Activated CD4-positive, CD25-positive, alpha-beta regulatory T cell treated with anti-CD3 and anti-CD28 coated beads, Interleukin-2, amount 50 U/mL, for 24 hours (primary cell): ENCODE measurements around the gene CORO7.

Source experiments
- ATAC-seq, 2 donors: fragments of 150-1000 bp; cut with Tn5 transposase; one replicate each; pipeline ENCODE4 v1.10.0; 2021; ENCODE audit warnings: mild to moderate bottlenecking in 1 of 2, moderate library complexity in 1 of 2

CORO7 gene

DNA sequence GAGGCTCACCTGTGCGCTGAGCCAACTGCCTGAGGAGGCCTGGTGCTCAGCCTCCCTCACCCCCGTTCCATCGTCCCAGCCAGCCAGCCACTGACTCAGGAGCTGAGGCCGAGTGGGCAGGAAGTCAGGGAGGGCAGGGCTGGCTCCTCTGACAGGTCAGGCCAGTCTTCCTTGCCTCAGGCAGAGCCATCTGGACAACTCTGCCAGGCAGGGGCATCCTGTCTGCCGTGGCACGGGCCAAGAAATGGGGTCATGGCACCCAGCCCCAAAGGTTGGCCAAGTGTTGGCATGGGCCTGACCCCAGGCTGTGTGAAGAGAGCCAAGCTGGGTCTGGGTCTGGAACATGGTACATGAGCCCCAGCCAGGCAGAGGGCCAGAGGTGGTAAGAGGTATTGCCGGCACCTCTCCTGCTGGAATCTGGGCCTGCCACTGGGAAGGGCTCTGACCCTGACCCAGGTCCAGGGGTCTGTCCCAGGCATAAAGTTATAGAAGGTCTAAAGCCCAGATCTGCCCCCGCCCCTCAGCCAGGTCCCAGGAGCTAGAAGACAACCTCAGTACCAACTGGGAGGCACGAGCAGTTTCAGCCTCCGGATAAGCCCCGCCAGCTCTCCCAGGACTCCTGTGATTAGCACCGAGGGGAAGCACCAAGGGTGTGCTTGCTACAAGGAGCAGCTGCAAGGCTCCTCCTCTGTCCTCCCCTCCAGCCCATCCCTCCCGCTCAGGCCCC is 47.2 kb downstream of the CORO7 start:
- no peak for ATAC-seq

GRCh38 chr16:4367393-4367856 is 49.0 kb downstream of the CORO7 start:
- ATAC-seq, result no peak

DNA sequence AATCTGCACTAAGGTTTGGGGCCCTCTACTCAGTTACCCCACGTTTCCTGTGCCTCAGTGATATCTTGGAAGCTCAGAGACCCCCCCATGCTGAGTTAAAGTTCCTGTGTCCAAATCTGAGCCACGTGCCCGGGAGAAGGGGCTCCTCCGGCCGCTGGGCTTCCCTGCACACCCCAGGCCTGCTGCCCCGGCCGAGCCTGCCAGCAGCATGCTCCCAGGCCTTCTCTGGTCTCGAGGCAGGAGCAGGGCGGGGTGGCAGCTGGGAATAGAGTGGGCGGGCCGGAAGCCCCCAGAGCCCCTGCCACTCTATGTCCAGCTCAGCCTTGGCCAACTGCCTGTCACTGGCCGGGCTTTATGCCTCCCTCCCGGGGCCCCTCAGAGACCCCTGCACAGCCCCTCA is 50.4 kb downstream of the CORO7 start:
- no peak for ATAC-seq

GRCh38 chr16:4365615-4366014 is 50.8 kb downstream of the CORO7 start:
- no peak for ATAC-seq

- ATAC-seq, result peak in 1 of 2 donors; percentile 53
Observed at GRCh38 chr16:4365014-4365406, 51.4 kb downstream of the CORO7 start.

- ATAC-seq, result no peak
Observed at GRCh38 chr16:4364196-4365013, 52.0 kb downstream of the CORO7 start.

GRCh38 chr16:4362476-4363135 is 53.8 kb downstream of the CORO7 start:
- ATAC-seq, result no peak

DNA sequence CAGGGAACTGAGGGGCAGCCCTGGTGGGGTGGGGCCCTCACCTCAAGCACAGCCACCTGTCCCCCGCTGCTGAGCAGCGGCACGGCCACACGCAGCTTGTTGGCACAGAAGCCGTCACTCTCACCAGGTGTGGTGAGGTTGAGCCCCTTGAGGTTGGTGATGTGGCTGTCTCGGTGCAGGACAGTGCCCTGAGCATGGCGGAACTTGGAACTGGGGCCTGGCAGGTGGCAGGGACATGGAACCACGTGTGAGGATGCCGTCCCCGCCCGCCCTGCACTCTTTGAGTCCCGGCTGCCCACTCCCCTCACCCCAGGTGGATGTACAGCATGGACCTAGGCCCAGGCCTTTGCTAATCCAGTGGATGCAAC is 54.5 kb downstream of the CORO7 start:
- ATAC-seq, result no peak

- ATAC-seq, result no peak
Observed at GRCh38 chr16:4361033-4361943, 55.1 kb downstream of the CORO7 start.

DNA sequence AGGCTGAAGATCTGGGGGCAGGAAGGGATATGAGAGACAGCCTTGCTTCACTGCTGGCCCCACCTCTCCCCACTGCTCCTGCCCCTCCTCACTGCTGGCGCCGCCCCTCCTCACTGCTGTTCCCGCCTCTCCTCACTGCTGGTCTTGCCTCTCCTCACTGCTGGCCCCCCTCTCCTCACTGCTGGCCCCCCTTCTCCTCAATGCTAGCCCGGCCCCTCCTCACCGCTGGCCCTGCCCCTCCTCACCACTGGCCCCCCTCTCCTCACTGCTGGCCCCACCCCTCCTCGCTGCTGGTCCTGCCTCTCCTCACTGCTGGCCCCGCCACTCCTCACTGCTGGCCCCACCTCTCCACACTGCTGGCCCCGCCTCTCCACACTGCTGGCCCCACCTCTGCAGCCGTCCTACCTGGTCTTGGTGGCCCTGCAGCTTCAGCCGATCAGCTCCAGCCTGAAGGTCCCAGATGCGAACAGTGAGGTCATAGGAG is 55.8 kb downstream of the CORO7 start:
- ATAC-seq, result no peak

GRCh38 chr16:4359914-4360313 is 56.5 kb downstream of the CORO7 start:
- no peak for ATAC-seq

DNA sequence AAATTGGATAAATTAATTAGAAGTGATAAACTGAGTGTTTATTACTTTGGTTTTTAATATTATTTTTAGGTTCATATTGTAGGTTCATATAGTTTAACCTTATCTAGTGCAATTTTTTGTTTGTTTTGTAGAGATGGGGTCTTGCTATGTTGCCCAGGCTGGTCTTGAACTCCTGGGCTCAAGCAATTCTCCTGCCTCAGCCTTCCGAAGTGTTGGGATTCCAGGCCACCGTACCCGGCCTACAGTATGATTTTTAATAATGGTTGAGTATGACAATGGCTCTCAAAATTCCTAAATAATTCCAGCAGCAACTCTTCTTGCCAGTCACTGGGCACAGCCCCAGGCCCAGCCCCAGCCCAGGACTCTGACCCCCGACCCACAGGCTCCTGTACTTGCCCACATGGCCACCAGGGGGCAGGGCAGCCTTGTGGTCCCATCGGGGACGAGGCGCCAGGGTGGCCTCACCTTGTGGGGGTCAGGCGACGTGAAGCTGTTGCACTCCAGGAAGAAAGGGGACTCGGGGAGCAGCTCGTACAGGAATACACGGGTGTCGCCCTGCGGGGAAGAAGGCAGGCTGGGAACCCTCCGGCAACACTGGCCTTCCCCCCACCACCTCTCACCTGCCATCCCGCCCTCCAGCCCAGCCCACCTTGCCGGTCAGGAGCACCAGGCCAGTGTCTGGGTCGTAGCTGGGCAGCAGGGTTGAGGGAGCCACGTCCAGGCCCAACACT is 57.4 kb downstream of the CORO7 start:
- peak; percentile 76 to 87 for ATAC-seq

DNA sequence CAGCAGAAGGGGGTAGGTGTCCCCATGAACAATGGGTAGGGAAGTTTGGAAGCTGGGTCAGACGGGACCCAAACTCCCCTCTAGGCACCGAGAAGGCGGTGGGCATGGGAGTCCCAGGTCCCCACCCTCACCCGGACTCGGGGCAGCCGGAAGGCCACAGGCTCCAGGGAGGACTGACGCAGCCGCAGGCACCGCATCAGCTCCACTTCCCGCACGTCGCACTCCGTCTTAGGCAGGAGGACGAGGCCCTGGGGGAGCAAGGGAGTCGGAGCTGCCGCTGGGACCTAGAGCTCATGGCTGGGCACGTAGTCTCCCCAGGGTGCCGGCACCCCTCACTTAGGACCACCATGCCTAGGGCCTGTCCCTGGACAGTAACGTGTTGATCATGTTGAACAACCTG is 58.2 kb downstream of the CORO7 start:
- ATAC-seq, result no peak

- no peak for ATAC-seq
Observed at GRCh38 chr16:4356820-4357219, 59.6 kb downstream of the CORO7 start.

GRCh38 chr16:4354512-4355409 is 61.6 kb downstream of the CORO7 start:
- no peak for ATAC-seq

- ATAC-seq, result no peak
Observed at GRCh38 chr16:4353675-4354074, 62.7 kb downstream of the CORO7 start.

DNA sequence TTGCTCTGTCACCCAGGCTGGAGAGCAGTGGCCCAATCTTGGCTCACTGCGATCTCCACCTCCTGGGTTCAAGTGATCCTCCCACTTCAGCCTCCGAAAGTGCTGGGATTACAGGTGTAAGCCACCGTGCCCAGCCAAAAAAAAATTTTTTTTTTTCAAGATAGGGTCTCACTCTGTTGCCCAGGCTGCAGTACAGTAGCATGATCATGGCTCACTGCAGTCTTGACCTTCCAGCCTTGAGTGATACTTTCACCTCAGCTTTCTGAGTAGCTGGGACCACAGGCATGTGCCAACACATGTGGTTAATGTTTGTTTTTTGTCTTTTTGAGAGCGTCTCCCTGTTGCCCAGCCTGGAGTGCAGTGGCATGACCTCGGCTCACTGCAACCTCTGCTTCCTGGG is 63.6 kb downstream of the CORO7 start:
- no peak for ATAC-seq

DNA sequence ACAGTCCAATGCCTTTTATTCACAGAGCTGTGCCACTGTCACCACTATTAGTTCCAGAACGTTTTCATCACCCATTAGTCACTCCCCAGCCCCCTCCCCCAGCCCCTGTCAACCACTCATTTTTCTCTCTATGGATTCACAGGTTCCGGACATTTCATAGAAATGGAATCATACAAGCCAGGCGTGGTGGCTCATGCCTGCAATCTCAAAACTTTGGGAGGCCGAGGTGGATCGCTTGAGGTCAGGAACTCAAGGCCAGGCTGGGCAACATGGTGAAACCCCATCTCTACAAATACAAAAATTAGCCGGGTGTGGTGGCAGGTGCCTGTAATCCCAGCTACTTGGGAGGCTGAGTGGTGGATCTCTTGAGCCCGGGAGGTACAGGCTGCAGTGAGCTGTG is 64.5 kb downstream of the CORO7 start:
- ATAC-seq, result no peak

DNA sequence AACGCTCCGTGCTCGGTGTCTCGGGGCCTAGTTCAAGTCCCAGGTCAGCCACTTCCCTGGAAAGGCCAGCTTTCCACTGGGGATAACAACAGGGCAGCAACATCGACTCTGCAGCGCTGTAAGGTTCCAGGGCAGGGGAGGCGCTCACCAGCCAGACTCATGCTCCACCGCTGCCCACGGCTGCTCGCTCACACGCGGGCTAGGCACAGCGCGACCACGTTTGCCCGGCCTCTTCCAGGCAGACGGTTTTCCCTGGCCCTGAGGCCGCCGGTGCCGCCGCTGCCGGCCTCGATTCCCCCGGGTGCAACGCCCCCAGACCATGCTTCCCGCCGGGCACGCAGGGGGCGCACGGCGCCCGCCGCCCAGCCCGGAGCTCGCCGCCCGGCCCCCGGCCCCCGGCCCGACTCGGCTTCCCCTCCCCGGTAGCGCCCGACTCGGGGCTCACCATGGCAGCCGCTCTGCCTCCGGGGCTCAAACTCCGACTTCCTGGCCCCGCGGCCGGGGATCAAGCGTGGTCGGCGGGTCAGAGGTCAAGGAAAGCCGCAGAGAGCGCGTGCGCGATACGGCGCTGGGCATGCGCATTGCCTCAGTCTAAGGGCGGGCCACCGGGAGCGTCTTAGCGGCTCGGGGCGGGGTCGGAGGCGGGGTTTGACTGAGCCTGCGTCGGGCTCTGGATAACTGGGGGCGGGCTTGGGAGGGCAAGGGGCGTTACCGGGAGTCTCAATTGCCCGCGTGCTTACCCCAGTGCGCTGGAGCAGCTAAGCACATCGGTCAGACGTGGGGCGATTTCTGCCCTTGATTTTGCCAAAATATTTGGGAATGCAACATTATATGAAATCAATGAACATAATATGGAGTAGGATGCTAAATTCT is 65.4 kb downstream of the CORO7 start, which contains the start of gene PAM16:
Gene PAM16, minus strand, starts transcription at position 535 of the 873 bp plus-strand sequence. Its CDS starts 87 bp downstream, at position 448.
- ATAC-seq, result peak; percentile 87 to 92
